Neuronal stem cell (in vitro differentiated cells): ENCODE data around the gene CBL.
A peak's percentile ranks its signal among the peaks of the same experiment; 100 is the strongest.

ENCODE experiments used
- DNase-seq: peaks from one replicate; pipeline ENCODE4 v3.0.0-alpha.2; 2013; ENCODE audit warnings: low spot score
- H2AFZ ChIP-seq: one replicate; pipeline ENCODE4 v1.6.1; 2013; ENCODE audit warnings: mild to moderate bottlenecking, low read length, inconsistent platforms
- H2AK5ac ChIP-seq: 2 replicates; pipeline ENCODE4 v1.6.1; 2013; ENCODE audit warnings: low read depth, mild to moderate bottlenecking, inconsistent platforms, low read length, moderate library complexity, mixed read lengths
- H2BK120ac ChIP-seq: 2 replicates; pipeline ENCODE4 v1.6.1; 2013; ENCODE audit warnings: low read depth, mild to moderate bottlenecking, inconsistent platforms, low read length, moderate library complexity, mixed read lengths
- H2BK12ac ChIP-seq: one replicate; pipeline ENCODE4 v1.6.1; 2013; ENCODE audit warnings: low read length, inconsistent platforms
- H2BK15ac ChIP-seq: 2 replicates; pipeline ENCODE4 v1.6.1; 2013; ENCODE audit warnings: mild to moderate bottlenecking, low read length, inconsistent platforms, mixed read lengths
- H2BK5ac ChIP-seq: one replicate; pipeline ENCODE4 v1.6.1; 2013; ENCODE audit warnings: inconsistent platforms, mild to moderate bottlenecking, low read length, moderate library complexity
- H3K14ac ChIP-seq: one replicate; pipeline ENCODE4 v1.6.1; 2013; ENCODE audit warnings: low read length, inconsistent platforms
- H3K18ac ChIP-seq: 2 replicates; pipeline ENCODE4 v1.6.1; 2013; ENCODE audit warnings: low read length, inconsistent platforms
- H3K23ac ChIP-seq: 2 replicates; pipeline ENCODE4 v1.6.1; 2013; ENCODE audit warnings: low read depth, mild to moderate bottlenecking, mixed read lengths, low read length, inconsistent platforms; ENCODE audit not compliant: poor library complexity
- H3K27ac ChIP-seq: replicated peaks from 3 replicates; pipeline ENCODE4 v1.5.1; 2013; ENCODE audit warnings: low read length, inconsistent platforms
- H3K27me3 ChIP-seq, 3 experiments: 2 replicates each; pipeline ENCODE4 v1.6.1; 2013; ENCODE audit warnings: low read length in 3 of 3, mild to moderate bottlenecking in 2 of 3, inconsistent platforms in 1 of 3, low read depth in 1 of 3, mixed read lengths in 1 of 3, moderate library complexity in 1 of 3; ENCODE audit not compliant: control insufficient read depth in 3 of 3, insufficient read depth in 3 of 3
- H3K36me3 ChIP-seq, 2 donors: replicated peaks in 1 of 2; 2 replicates each; pipeline ENCODE4 v1.6.1; 2013; ENCODE audit warnings: low read length in 2 of 2; ENCODE audit not compliant: control insufficient read depth in 2 of 2, insufficient read depth in 2 of 2
- H3K4ac ChIP-seq: 2 replicates; pipeline ENCODE4 v1.6.1; 2013; ENCODE audit warnings: inconsistent platforms, mild to moderate bottlenecking, low read length, moderate library complexity
- H3K4me1 ChIP-seq, 2 donors: 1 replicate in 1 of 2; 2 replicates in 1 of 2; pipeline ENCODE4 v1.6.1; 2013; ENCODE audit warnings: low read length in 2 of 2, low read depth in 1 of 2; ENCODE audit not compliant: control insufficient read depth in 2 of 2, insufficient read depth in 1 of 2
- H3K4me2 ChIP-seq: one replicate; pipeline ENCODE4 v1.6.1; 2013; ENCODE audit warnings: mild to moderate bottlenecking, low read length, inconsistent platforms; ENCODE audit not compliant: insufficient read depth, poor library complexity, severe bottlenecking
- H3K4me3 ChIP-seq, 2 donors: 2 replicates each; pipeline ENCODE4 v1.5.1; 2013; ENCODE audit warnings: low read length in 2 of 2, mild to moderate bottlenecking in 2 of 2, inconsistent platforms in 1 of 2, moderate library complexity in 1 of 2
- H3K79me1 ChIP-seq: one replicate; pipeline ENCODE4 v1.6.1; 2013; ENCODE audit warnings: low read depth, mild to moderate bottlenecking, inconsistent platforms, low read length, moderate library complexity
- H3K9ac ChIP-seq: one replicate; pipeline ENCODE4 v1.6.1; 2013; ENCODE audit warnings: mild to moderate bottlenecking, low read depth, low read length, inconsistent platforms; ENCODE audit not compliant: poor library complexity
- H3K9me3 ChIP-seq, 2 donors: replicated peaks in 1 of 2; 2 replicates each; pipeline versions ENCODE3 to v1.6.1; 2013; ENCODE audit warnings: low read length in 2 of 2, mild to moderate bottlenecking in 2 of 2, inconsistent platforms in 1 of 2, low read depth in 1 of 2, mixed read lengths in 1 of 2, moderate library complexity in 1 of 2; ENCODE audit not compliant: control insufficient read depth in 2 of 2, insufficient read depth in 1 of 2
- H4K8ac ChIP-seq: one replicate; pipeline ENCODE4 v1.6.1; 2013; ENCODE audit warnings: low read depth, mild to moderate bottlenecking, inconsistent platforms, low read length, moderate library complexity
- H4K91ac ChIP-seq: one replicate; pipeline ENCODE4 v1.6.1; 2013; ENCODE audit warnings: low read length, low read depth, mild to moderate bottlenecking, inconsistent platforms; ENCODE audit not compliant: poor library complexity
- WGBS, 2 donors: extraction: QIAGEN DNeasy Blood & Tissue Kit; methylation state at CpG; one replicate each; pipeline ENCODE4 v1.1.7; 2013; ENCODE audit warnings: missing lambda C conversion rate in 2 of 2, mixed read lengths in 1 of 2; ENCODE audit not compliant: insufficient read length in 2 of 2, insufficient replicate concordance in 1 of 2; ENCODE audit errors: extremely low coverage in 2 of 2; 5-methylcytosine and 5-hydroxymethylcytosine counted together

CBL gene

GRCh38 chr11:119204066-119204465 is 2.1 kb upstream of the CBL start:
- no peaks in the 10 kb centered on the region for H3K79me1 ChIP-seq
- no peak overlapping the region for H2BK12ac ChIP-seq
- no peak overlapping the region for H3K18ac ChIP-seq
- H2AFZ ChIP-seq = no peak overlapping the region
- H2BK15ac ChIP-seq = no peak overlapping the region
- H3K27me3 ChIP-seq = no peaks in the 10 kb centered on the region
- no peak overlapping the region for H3K4ac ChIP-seq
- H3K9ac ChIP-seq = no peak overlapping the region
- H3K4me2 ChIP-seq = no peak overlapping the region
- no peak overlapping the region for H3K23ac ChIP-seq
- no CpG with 5 or more reads among the region's 9 CpGs for WGBS, 2 donors
- no peak overlapping the region for H3K14ac ChIP-seq
- no peak overlapping the region for H2BK5ac ChIP-seq
- no peak overlapping the region for H4K91ac ChIP-seq
- no peak overlapping the region for H4K8ac ChIP-seq
- no peaks in the 10 kb centered on the region for H3K9me3 ChIP-seq
- H2AK5ac ChIP-seq = no peak overlapping the region
- H3K27ac ChIP-seq = no peak overlapping the region
- no peak overlapping the region for H3K4me3 ChIP-seq
- no peak overlapping the region for H2BK120ac ChIP-seq
- H3K36me3 ChIP-seq = peaks cover 0 to 2% of the 10 kb centered on the region in 2 donors
- DNase-seq = no peak
- H3K4me1 ChIP-seq = peaks cover 2 to 3% of the 10 kb centered on the region in 2 donors

- no peak overlapping the region for H3K9ac ChIP-seq
- H2AK5ac ChIP-seq = peak overlapping the region; percentile 27
- H2BK12ac ChIP-seq = no peak overlapping the region
- H3K9me3 ChIP-seq = no peaks in the 10 kb centered on the region
- H2BK5ac ChIP-seq = no peak overlapping the region
- no peak overlapping the region for H3K23ac ChIP-seq
- no peak overlapping the region for H3K4ac ChIP-seq
- no peak overlapping the region for H2BK120ac ChIP-seq
- H3K4me1 ChIP-seq = peaks cover 2 to 3% of the 10 kb centered on the region in 2 donors
- no peak overlapping the region for H3K27ac ChIP-seq
- H3K4me3 ChIP-seq = no peak overlapping the region
- no peak overlapping the region for H4K8ac ChIP-seq
- H3K27me3 ChIP-seq = no peaks in the 10 kb centered on the region
- H3K36me3 ChIP-seq = peaks cover 0 to 2% of the 10 kb centered on the region in 2 donors
- H3K18ac ChIP-seq = no peak overlapping the region
- H3K4me2 ChIP-seq = no peak overlapping the region
- no peak overlapping the region for H4K91ac ChIP-seq
- H2AFZ ChIP-seq = peak overlapping the region; percentile 99
- H2BK15ac ChIP-seq = no peak overlapping the region
- no peak for DNase-seq
- no peaks in the 10 kb centered on the region for H3K79me1 ChIP-seq
- WGBS, 2 donors = no CpG with 5 or more reads among the region's 10 CpGs
- no peak overlapping the region for H3K14ac ChIP-seq
These were observed 1.1 kb upstream of the CBL start for GRCh38 chr11:119205080-119205479.

GRCh38 chr11:119206511-119207414 is 624 bp downstream of the CBL start:
- no CpG with 5 or more reads among the region's 41 CpGs for WGBS, 2 donors
- Histone ChIP-seq H3K9ac (peak overlapping the region; percentile 95), H3K9me3 (no peaks in the 10 kb centered on the region), H3K4ac (no peak overlapping the region), H2BK120ac (no peak overlapping the region), H3K27me3 (no peaks in the 10 kb centered on the region), H3K18ac (peak overlapping the region; percentile 98), H4K91ac (no peak overlapping the region), H2AFZ (peak overlapping the region; percentile 99), H3K4me2 (peak overlapping the region; percentile 87), H4K8ac (peak overlapping the region; percentile 43), H3K27ac (peak overlapping the region; percentile 98), H3K4me1 (peaks cover 2 to 3% of the 10 kb centered on the region in 2 donors), H2BK5ac (peak overlapping the region; percentile 82), H3K36me3 (peaks cover 0 to 2% of the 10 kb centered on the region in 2 donors), H2BK12ac (peak overlapping the region; percentile 41), H3K23ac (peak overlapping the region; percentile 80), H2AK5ac (peak overlapping the region; percentile 68), H2BK15ac (peak overlapping the region; percentile 94), H3K4me3 (peak overlapping the region; percentile 85 to 91), H3K79me1 (no peaks in the 10 kb centered on the region), H3K14ac (peak overlapping the region; percentile 89)
- DNase-seq = peak; percentile 17

GRCh38 chr11:119207415-119207960 is 1.3 kb downstream of the CBL start:
- H3K27me3 ChIP-seq = no peaks in the 10 kb centered on the region
- H3K27ac ChIP-seq = no peak overlapping the region
- no peak overlapping the region for H3K14ac ChIP-seq
- H2BK5ac ChIP-seq = no peak overlapping the region
- peak overlapping the region in 1 of 2 donors; percentile 85 for H3K4me3 ChIP-seq
- no peak for DNase-seq
- no peak overlapping the region for H4K8ac ChIP-seq
- peaks cover 2 to 3% of the 10 kb centered on the region in 2 donors for H3K4me1 ChIP-seq
- H3K9me3 ChIP-seq = no peaks in the 10 kb centered on the region
- peaks cover 0 to 2% of the 10 kb centered on the region in 2 donors for H3K36me3 ChIP-seq
- no CpG with 5 or more reads among the region's 11 CpGs for WGBS, 2 donors
- H3K4me2 ChIP-seq = peak overlapping the region; percentile 87
- no peak overlapping the region for H2BK120ac ChIP-seq
- no peaks in the 10 kb centered on the region for H3K79me1 ChIP-seq
- no peak overlapping the region for H2AFZ ChIP-seq
- no peak overlapping the region for H4K91ac ChIP-seq
- no peak overlapping the region for H3K9ac ChIP-seq
- H3K4ac ChIP-seq = no peak overlapping the region
- H2BK15ac ChIP-seq = no peak overlapping the region
- no peak overlapping the region for H3K18ac ChIP-seq
- H3K23ac ChIP-seq = no peak overlapping the region
- H2AK5ac ChIP-seq = no peak overlapping the region
- no peak overlapping the region for H2BK12ac ChIP-seq
